ENCODE measurements around the gene VCL.

DNA sequence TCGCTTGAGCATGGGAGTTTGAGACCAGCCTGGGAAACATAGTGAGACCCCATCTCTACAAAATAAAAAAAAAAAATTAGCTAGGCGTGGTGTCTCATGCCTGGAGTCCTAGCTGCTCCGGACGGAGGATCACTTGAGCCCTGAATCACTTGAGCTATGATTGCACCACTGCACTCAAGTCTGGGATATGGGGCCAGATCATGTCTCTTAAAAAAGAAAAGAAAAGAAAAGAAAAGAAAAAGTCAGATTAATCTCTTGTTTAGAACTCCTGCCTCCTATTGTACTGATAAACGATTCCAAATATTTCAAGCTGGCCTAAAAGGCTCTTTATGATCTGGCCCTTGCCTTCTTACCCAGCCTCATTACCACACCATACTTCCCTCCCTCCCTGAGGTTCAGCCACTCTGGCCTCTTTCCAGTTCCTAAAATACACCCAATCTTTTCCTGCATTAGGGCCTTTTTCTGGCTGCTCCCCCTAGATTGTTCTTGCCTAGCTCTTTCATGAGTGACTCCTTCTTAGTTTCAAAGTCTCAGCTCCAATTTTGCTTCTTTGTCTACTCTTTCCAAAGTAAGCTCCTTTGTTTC, 41.7 kb downstream of the VCL start:
- TF ChIP-seq CTCF (conservative IDR thresholded peaks at IDR 0.05 in 1 of 2, IDR thresholded peaks at IDR 0.05 in 1 of 2; ENCODE audit: extremely low read depth in 1 of 2, insufficient read depth in 1 of 2, low read depth in 1 of 2, low read length in 2 of 2) (no peak), EZH2 (IDR thresholded peaks at IDR 0.05; ENCODE audit: borderline replicate concordance, low read length) (no peak)
